Nephron progenitor cell (in vitro differentiated cells): ENCODE measurements around the gene MACROD2.

Source experiments
- DNase-seq: peaks from one replicate; pipeline ENCODE4 v3.0.0; 2021
- H3K27ac Mint-ChIP-seq: 2 replicates; pipeline ENCODE4 v1.8.0; 2021; ENCODE audit warnings: mild to moderate bottlenecking, moderate library complexity, mixed read lengths
- H3K27me3 Mint-ChIP-seq: 2 replicates; pipeline ENCODE4 v1.8.0; 2021; ENCODE audit warnings: mild to moderate bottlenecking, low read depth, mixed read lengths; ENCODE audit not compliant: poor library complexity
- H3K36me3 Mint-ChIP-seq: 2 replicates; pipeline ENCODE4 v1.8.0; 2021; ENCODE audit warnings: low read depth, mixed read lengths
- H3K4me1 Mint-ChIP-seq: 2 replicates; pipeline ENCODE4 v1.8.0; 2021; ENCODE audit warnings: mixed read lengths
- H3K4me3 Mint-ChIP-seq: 2 replicates; pipeline ENCODE4 v1.8.0; 2021; ENCODE audit warnings: mild to moderate bottlenecking, moderate library complexity, mixed read lengths
- H3K9me3 Mint-ChIP-seq: 2 replicates; pipeline ENCODE4 v1.8.0; 2021; ENCODE audit warnings: mild to moderate bottlenecking, moderate library complexity, mixed read lengths
- TF ChIP-seq, protein P1 (sequence below): fragments of 200-600 bp; sonication (generic); IDR thresholded peaks from 2 replicates; pipeline ENCODE4 v1.5.0; 2021; ENCODE audit warnings: antibody characterized with exemption

MACROD2 gene

DNA sequence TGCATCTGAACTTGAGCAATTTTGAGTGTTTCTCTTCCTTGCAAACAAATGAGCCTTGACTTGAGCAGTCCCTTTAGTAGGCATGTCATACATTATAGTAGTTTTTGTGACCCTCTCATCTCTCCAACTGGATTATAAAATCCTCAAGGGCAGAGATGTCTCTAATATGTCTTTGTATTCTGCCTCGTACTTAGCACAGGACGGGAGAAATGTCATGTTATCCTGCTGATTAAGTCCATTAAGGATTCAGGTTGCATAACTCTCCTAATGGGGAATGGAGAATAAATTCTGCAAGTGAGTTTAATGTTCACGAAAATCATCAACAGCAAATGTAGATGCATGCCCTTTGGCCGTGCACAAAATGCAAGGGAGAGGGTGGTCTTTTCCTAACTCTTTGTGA, 1635.0 kb downstream of the MACROD2 start:
- Mint-ChIP-seq H3K9me3 (peaks cover 15% of the 10 kb centered on the region), H3K4me1 (no peaks in the 10 kb centered on the region), H3K27ac (no peak overlapping the region), H3K36me3 (no peaks in the 10 kb centered on the region), H3K4me3 (no peak overlapping the region), H3K27me3 (no peaks in the 10 kb centered on the region)
- TF ChIP-seq, protein P1, sequence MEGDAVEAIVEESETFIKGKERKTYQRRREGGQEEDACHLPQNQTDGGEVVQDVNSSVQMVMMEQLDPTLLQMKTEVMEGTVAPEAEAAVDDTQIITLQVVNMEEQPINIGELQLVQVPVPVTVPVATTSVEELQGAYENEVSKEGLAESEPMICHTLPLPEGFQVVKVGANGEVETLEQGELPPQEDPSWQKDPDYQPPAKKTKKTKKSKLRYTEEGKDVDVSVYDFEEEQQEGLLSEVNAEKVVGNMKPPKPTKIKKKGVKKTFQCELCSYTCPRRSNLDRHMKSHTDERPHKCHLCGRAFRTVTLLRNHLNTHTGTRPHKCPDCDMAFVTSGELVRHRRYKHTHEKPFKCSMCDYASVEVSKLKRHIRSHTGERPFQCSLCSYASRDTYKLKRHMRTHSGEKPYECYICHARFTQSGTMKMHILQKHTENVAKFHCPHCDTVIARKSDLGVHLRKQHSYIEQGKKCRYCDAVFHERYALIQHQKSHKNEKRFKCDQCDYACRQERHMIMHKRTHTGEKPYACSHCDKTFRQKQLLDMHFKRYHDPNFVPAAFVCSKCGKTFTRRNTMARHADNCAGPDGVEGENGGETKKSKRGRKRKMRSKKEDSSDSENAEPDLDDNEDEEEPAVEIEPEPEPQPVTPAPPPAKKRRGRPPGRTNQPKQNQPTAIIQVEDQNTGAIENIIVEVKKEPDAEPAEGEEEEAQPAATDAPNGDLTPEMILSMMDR, result no peak
- no peak for DNase-seq

DNA sequence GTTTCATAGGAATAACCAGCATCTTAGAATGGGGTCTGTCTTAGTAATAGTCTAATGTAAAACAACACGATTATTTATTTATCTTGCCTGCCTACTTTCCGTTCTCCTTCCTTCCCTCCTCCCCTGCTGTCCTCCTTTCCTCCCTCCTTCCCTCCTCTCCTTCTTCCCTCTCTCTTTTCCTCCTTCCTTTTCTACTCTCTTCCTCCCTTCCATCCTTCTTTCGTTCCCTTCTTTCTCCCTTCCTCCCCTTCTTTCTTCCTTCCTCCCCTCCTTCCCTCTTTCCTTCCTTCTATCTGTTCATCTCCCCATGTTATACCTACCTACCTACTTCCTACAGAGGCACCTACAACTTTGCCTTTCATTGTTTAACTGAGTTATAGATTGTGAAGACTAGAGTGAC, 1637.4 kb downstream of the MACROD2 start:
- no peaks in the 10 kb centered on the region for H3K27me3 Mint-ChIP-seq
- TF ChIP-seq, protein P1, result no peak
- H3K4me1 Mint-ChIP-seq, result peaks cover 8% of the 10 kb centered on the region
- DNase-seq, result no peak
- peaks cover 12% of the 10 kb centered on the region for H3K9me3 Mint-ChIP-seq
- H3K27ac Mint-ChIP-seq, result no peak overlapping the region
- H3K36me3 Mint-ChIP-seq, result no peaks in the 10 kb centered on the region
- no peak overlapping the region for H3K4me3 Mint-ChIP-seq

DNA sequence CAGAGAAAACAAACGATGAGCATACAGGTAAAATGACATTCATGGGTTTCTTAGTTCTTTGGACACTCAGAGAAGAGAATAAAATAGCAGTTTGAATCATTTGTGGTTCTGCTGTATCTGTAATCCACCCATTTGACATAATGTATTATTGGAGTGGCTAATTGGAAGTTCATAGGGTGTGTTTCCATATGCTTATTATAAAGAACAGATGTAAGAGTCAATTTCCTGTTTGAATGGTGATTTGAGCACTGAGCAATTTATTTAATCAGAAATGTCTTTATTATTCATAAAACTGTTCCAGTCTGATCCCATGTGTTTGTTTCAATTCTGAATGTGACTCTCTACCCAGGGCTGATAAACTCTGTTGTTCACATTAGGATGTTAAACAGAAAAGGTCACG, 1638.8 kb downstream of the MACROD2 start:
- H3K36me3 Mint-ChIP-seq, result no peaks in the 10 kb centered on the region
- no peak overlapping the region for H3K4me3 Mint-ChIP-seq
- no peak for DNase-seq
- no peak overlapping the region for H3K27ac Mint-ChIP-seq
- H3K4me1 Mint-ChIP-seq, result peaks cover 22% of the 10 kb centered on the region
- H3K9me3 Mint-ChIP-seq, result peaks cover 12% of the 10 kb centered on the region
- TF ChIP-seq, protein P1, result no peak
- H3K27me3 Mint-ChIP-seq, result peaks cover 3% of the 10 kb centered on the region

DNA sequence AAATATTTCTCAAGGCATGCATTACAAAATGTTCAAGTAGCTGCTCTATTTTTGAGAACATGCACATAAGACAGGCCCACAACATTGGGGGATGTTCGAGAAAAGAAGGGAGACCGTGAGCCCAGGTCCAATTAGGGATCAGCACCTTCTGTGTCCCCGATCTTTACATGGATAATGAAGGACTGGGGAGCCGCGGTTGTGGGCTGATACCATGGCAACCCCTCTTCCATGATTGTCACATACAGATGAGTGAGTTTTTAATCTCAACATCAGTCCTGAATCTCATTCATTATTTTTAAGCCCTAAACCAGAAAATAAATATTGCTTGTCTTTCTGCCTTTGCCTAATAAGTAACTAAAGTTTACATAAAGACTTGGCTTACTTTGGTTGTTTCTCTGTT, 1642.2 kb downstream of the MACROD2 start:
- Mint-ChIP-seq H3K9me3 (peaks cover 12% of the 10 kb centered on the region), H3K4me1 (peaks cover 24% of the 10 kb centered on the region), H3K4me3 (no peak overlapping the region), H3K27ac (no peak overlapping the region), H3K36me3 (no peaks in the 10 kb centered on the region), H3K27me3 (peaks cover 13% of the 10 kb centered on the region)
- DNase-seq, result no peak
- TF ChIP-seq, protein P1, result no peak

DNA sequence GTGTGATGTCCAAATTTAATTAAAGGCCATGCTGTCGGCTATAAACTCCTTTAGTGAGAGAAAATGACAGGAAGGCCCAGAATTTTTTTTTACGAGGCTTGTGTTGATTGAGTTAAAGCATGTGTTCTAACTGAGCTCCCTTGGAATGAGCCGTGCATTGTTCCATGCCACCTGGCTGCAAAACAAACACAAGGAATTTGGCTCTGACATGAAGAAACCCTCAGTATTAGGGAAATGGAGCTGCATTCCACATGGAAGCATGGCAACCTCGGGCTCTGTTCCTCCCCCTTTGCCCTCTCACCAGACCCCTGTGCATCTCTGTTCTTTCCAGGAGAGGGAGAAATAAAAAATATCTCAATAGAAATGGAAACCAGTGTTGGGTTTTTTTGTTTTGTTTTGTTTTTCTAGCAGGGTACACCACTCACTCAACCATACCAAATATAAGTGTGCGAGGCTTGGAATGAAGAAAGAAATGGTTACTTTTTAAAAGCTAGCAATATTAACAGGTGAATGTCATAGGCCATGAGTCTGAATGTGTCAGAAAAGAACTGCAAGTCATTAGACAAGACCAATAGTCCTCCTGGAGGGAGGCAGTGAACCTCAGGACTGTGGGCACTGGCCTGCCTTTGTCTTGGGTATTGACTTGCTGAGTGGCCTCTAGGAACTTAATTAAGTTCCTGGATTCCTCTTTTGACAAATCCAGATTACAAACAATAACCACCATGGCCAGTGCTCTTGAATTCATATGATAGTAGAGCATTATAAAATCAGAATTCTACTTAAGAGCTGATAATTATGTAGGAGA, 1642.8 kb downstream of the MACROD2 start:
- no peak for DNase-seq
- H3K27me3 Mint-ChIP-seq, result peaks cover 13% of the 10 kb centered on the region
- H3K27ac Mint-ChIP-seq, result no peak overlapping the region
- peaks cover 12% of the 10 kb centered on the region for H3K9me3 Mint-ChIP-seq
- H3K4me1 Mint-ChIP-seq, result peaks cover 24% of the 10 kb centered on the region
- TF ChIP-seq, protein P1, result no peak
- H3K4me3 Mint-ChIP-seq, result no peak overlapping the region
- H3K36me3 Mint-ChIP-seq, result no peaks in the 10 kb centered on the region

DNA sequence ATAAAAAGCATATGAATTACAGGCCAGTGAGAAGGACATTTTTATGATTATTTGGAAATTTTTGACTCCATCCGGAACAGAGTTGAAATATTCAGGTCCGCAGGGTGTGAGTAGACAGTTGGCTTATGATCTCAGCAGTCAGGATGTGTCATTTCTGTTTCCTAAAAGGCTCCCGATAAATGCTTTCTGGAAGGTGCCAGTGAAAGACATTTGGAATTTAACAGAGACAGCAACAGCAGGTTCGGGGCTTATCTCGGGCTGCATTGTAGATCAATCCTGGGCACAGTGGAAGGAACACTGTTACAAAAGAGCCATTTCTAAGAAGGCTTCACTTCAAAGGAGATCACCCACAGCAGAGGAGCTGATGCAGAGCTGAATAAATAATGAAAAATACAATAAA, 1643.5 kb downstream of the MACROD2 start:
- Mint-ChIP-seq H3K4me1 (peaks cover 24% of the 10 kb centered on the region), H3K27me3 (peaks cover 13% of the 10 kb centered on the region), H3K36me3 (no peaks in the 10 kb centered on the region), H3K4me3 (no peak overlapping the region), H3K27ac (no peak overlapping the region), H3K9me3 (peaks cover 12% of the 10 kb centered on the region)
- no peak for DNase-seq
- TF ChIP-seq, protein P1, result no peak
